HCT116 (cell line): ENCODE data around the gene NR6A1. TPM values are rescaled to one million over a fixed set of nuclear protein-coding genes. Genes with fewer than 3 reads are reported as not detected.

Experiments used
- ATAC-seq: fragments of 200-7000 bp; cut with Tn5 transposase; 2 replicates; pipeline ENCODE4 v1.9.1; 2020; ENCODE audit warnings: mild to moderate bottlenecking, moderate library complexity
- BruUV-seq: library from RNA; stranded (reverse); fragments of 400-500 nt; replicated peaks from 2 replicates; lab custom pipeline; 2021; lab: Mats Ljungman, UMichigan
- CTCF ChIA-PET: fragments of 300-600 bp; sonication (Branson Sonifier 250); formaldehyde crosslinking; loops from one replicate; lab custom pipeline; 2021; ENCODE audit warnings: antibody characterized with exemption; lab: Charles Lee
- POLR2A ChIA-PET: fragments of 300-600, 350-600 bp; sonication (Branson Sonifier 250); formaldehyde crosslinking; loops from one replicate; lab custom pipeline; 2021; ENCODE audit warnings: antibody characterized with exemption; lab: Charles Lee
- RAD21 ChIA-PET, 2 experiments: fragments of 300-600 bp; sonication (Branson Sonifier 250); formaldehyde crosslinking; loops; one replicate each; lab custom pipeline; 2023; ENCODE audit warnings: low total read pairs in 2 of 2; ENCODE audit not compliant: uncharacterized antibody in 2 of 2, unreplicated experiment in 2 of 2, low non-redundant PET in 1 of 2; lab: Charles Lee
- DNase-seq: peaks from one replicate; pipeline ENCODE4 v3.0.0-alpha.2; 2010; ENCODE audit warnings: low read depth, low spot score
- H2AFZ ChIP-seq: fragments of 200-600 bp; shearing (Covaris generic), sonication (generic); 2 replicates; pipeline ENCODE4 v1.6.1; 2017; ENCODE audit warnings: low read depth, mixed run types, mixed read lengths, antibody characterized with exemption, low read length; ENCODE audit not compliant: poor library complexity, severe bottlenecking
- H3K27ac ChIP-seq: 2 replicates; pipeline ENCODE4 v1.5.1; 2012; ENCODE audit warnings: low read depth, low read length
- H3K27me3 ChIP-seq: fragments of 200-600 bp; sonication (generic); 2 replicates; pipeline ENCODE4 v1.6.1; 2016; ENCODE audit warnings: mixed run types, low read length, mixed read lengths; ENCODE audit not compliant: insufficient read depth
- H3K36me3 ChIP-seq, 2 experiments: fragments of 200-500 bp in 1 of 2; fragments of 200-600 bp in 1 of 2; sonication (Bioruptor generic) in 1 of 2; sonication (generic) in 1 of 2; 2 replicates each; pipeline versions ENCODE4 v1.5.1 to v1.6.1; 2014 to 2016; ENCODE audit warnings: low read length in 2 of 2, inconsistent platforms in 1 of 2, mixed read lengths in 1 of 2, mixed run types in 1 of 2; ENCODE audit not compliant: insufficient read depth in 2 of 2, control insufficient read depth in 1 of 2
- H3K4me1 ChIP-seq, 2 experiments: fragments of 200-600 bp in 1 of 2; sonication (generic) in 1 of 2; 2 replicates each; pipeline versions ENCODE4 v1.5.1 to v1.6.1; 2012 to 2017; ENCODE audit warnings: low read length in 2 of 2, inconsistent platforms in 1 of 2, mild to moderate bottlenecking in 1 of 2, mixed read lengths in 1 of 2, mixed run types in 1 of 2, moderate library complexity in 1 of 2; ENCODE audit not compliant: insufficient read depth in 2 of 2, control insufficient read depth in 1 of 2
- H3K4me2 ChIP-seq: fragments of 200-600 bp; sonication (generic); 2 replicates; pipeline ENCODE4 v1.6.1; 2017; ENCODE audit warnings: mixed run types, low read length, mixed read lengths
- H3K4me3 ChIP-seq, 2 experiments: fragments of 200-600 bp in 1 of 2; sonication (generic) in 1 of 2; replicated peaks in 1 of 2; 2 replicates each; pipeline ENCODE4 v1.5.1; 2011 to 2016; ENCODE audit warnings: low read length in 2 of 2, control low read depth in 1 of 2, low read depth in 1 of 2, mild to moderate bottlenecking in 1 of 2, mixed read lengths in 1 of 2, mixed run types in 1 of 2
- H3K79me2 ChIP-seq: fragments of 200-600 bp; sonication (generic); 2 replicates; pipeline ENCODE4 v1.6.1; 2017; ENCODE audit warnings: mild to moderate bottlenecking, mixed run types, low read length, moderate library complexity, mixed read lengths; ENCODE audit not compliant: insufficient read depth
- H3K9ac ChIP-seq: fragments of 200-600 bp; sonication (generic); 2 replicates; pipeline ENCODE4 v1.6.1; 2016; ENCODE audit warnings: low read length, mixed read lengths
- H3K9me2 ChIP-seq: fragments of 200-600 bp; sonication (generic), shearing (Covaris generic); 2 replicates; pipeline ENCODE4 v1.6.1; 2017; ENCODE audit warnings: mixed run types, mild to moderate bottlenecking, moderate library complexity; ENCODE audit not compliant: insufficient read depth
- H3K9me3 ChIP-seq, 2 experiments: fragments of 200-500 bp in 1 of 2; fragments of 200-600 bp in 1 of 2; sonication (Bioruptor generic) in 1 of 2; sonication (generic) in 1 of 2; 2 replicates each; pipeline ENCODE4 v1.6.1; 2014 to 2017; ENCODE audit warnings: low read length in 2 of 2, mixed read lengths in 2 of 2, inconsistent platforms in 1 of 2, low read depth in 1 of 2, mild to moderate bottlenecking in 1 of 2, mixed run types in 1 of 2, moderate library complexity in 1 of 2; ENCODE audit not compliant: control insufficient read depth in 1 of 2, insufficient read depth in 1 of 2
- H4K20me1 ChIP-seq: fragments of 200-600 bp; sonication (generic), shearing (Covaris generic); 2 replicates; pipeline ENCODE4 v1.6.1; 2017; ENCODE audit warnings: mixed run types, mild to moderate bottlenecking, moderate library complexity; ENCODE audit not compliant: insufficient read depth
- ATF3 ChIP-seq: IDR thresholded peaks from 2 replicates; pipeline ENCODE4 v1.6.1; 2012
- CBX3 ChIP-seq: IDR thresholded peaks from 2 replicates; pipeline ENCODE4 v1.6.1; 2012; ENCODE audit warnings: low read depth
- CEBPB ChIP-seq: IDR thresholded peaks from 2 replicates; pipeline ENCODE4 v1.6.1; 2012; ENCODE audit warnings: low read depth
- CTCF ChIP-seq, 3 experiments: fragments of 200-600 bp in 1 of 3; sonication (generic) in 1 of 3; IDR thresholded peaks in 2 of 3; conservative IDR thresholded peaks in 1 of 3; 2 replicates each; pipeline ENCODE4 v1.5.1; 2012 to 2017; ENCODE audit warnings: low read depth in 2 of 3, low read length in 2 of 3, antibody characterized with exemption in 1 of 3, borderline replicate concordance in 1 of 3, control low read depth in 1 of 3, mild to moderate bottlenecking in 1 of 3, mixed read lengths in 1 of 3, mixed run types in 1 of 3, moderate library complexity in 1 of 3; ENCODE audit not compliant: insufficient read depth in 1 of 3
- EGR1 ChIP-seq: IDR thresholded peaks from 2 replicates; pipeline ENCODE4 v1.6.1; 2012; ENCODE audit warnings: low read depth
- ELF1 ChIP-seq: IDR thresholded peaks from 2 replicates; pipeline ENCODE4 v1.6.1; 2012; ENCODE audit warnings: low read depth, borderline replicate concordance
- EZH2phosphoT487 ChIP-seq: fragments of 200-600 bp; IDR thresholded peaks from 2 replicates; pipeline ENCODE4 v1.6.1; 2018; ENCODE audit warnings: antibody characterized with exemption, borderline replicate concordance
- FOSL1 ChIP-seq: IDR thresholded peaks from 2 replicates; pipeline ENCODE4 v1.6.1; 2012; ENCODE audit warnings: low read depth
- JUND ChIP-seq: IDR thresholded peaks from 2 replicates; pipeline ENCODE4 v1.6.1; 2012
- MAX ChIP-seq: IDR thresholded peaks from 2 replicates; pipeline ENCODE4 v1.6.1; 2012
- POLR2A ChIP-seq: IDR thresholded peaks from 2 replicates; pipeline ENCODE4 v1.7.0; 2011; ENCODE audit warnings: borderline replicate concordance; ENCODE audit not compliant: insufficient read depth, insufficient read length; ENCODE audit errors: extremely low read depth
- POLR2AphosphoS5 ChIP-seq: IDR thresholded peaks from 2 replicates; pipeline ENCODE4 v1.6.1; 2011; ENCODE audit warnings: mild to moderate bottlenecking, low read depth, low read length, moderate library complexity
- RAD21 ChIP-seq: IDR thresholded peaks from 2 replicates; pipeline ENCODE4 v1.6.1; 2012; ENCODE audit warnings: low read depth, mild to moderate bottlenecking
- REST ChIP-seq: IDR thresholded peaks from 2 replicates; pipeline ENCODE4 v1.6.1; 2012; ENCODE audit warnings: low read depth
- SIN3A ChIP-seq: IDR thresholded peaks from 2 replicates; pipeline ENCODE4 v1.6.1; 2012; ENCODE audit warnings: low read depth
- SP1 ChIP-seq: IDR thresholded peaks from 2 replicates; pipeline ENCODE4 v1.6.1; 2012; ENCODE audit warnings: low read depth
- SRF ChIP-seq: IDR thresholded peaks from 2 replicates; pipeline ENCODE4 v1.6.1; 2012; ENCODE audit warnings: low read depth
- TCF7L2 ChIP-seq: IDR thresholded peaks from 2 replicates; pipeline ENCODE4 v1.7.0; 2011; ENCODE audit warnings: borderline replicate concordance, inconsistent platforms; ENCODE audit not compliant: insufficient read depth, insufficient read length; ENCODE audit errors: extremely low read depth
- ZBTB33 ChIP-seq: IDR thresholded peaks from 2 replicates; pipeline ENCODE4 v1.6.1; 2011; ENCODE audit warnings: mild to moderate bottlenecking, low read length, moderate library complexity; ENCODE audit not compliant: insufficient replicate concordance; ENCODE audit errors: extremely low read depth
- ZNF274 ChIP-seq: fragments of 200-500 bp; sonication (Bioruptor generic); IDR thresholded peaks from 2 replicates; pipeline ENCODE4 v1.6.1; 2014; ENCODE audit warnings: mild to moderate bottlenecking, low read depth, low read length, inconsistent platforms
- intact Hi-C: fragments of 100-400 bp; cut with micrococcal nuclease; formaldehyde crosslinking; loops from 2 replicates; pipeline ENCODE4 v1.10.0; 2022
- total RNA-seq: library from RNA; stranded (reverse); gene quantifications from one replicate; pipeline ENCODE4 v1.2.1, GENCODE V29; 2021; ENCODE audit not compliant: unreplicated experiment

The NR6A1 gene
- total RNA-seq, 1 experiment from 2014 or later = 9.9 TPM

- ATAC-seq = no peak
- Histone ChIP-seq H3K79me2 (no peaks in the 10 kb centered on the region), H3K4me1 (peaks cover 0 to under 1% of the 10 kb centered on the region in 2 experiments; a peak in 1 of 4 replicates)
Observed at GRCh38 chr9:124471761-124472160, 299.4 kb downstream of the NR6A1 start.

More at GRCh38 chr9:124471761-124472160, 299.4 kb downstream of the NR6A1 start:
- Histone ChIP-seq H3K9me2 (no peaks in the 10 kb centered on the region), H2AFZ (no peak overlapping the region), H3K9ac (no peak overlapping the region), H3K27me3 (no peaks in the 10 kb centered on the region), H4K20me1 (no peaks in the 10 kb centered on the region), H3K4me2 (no peak overlapping the region), H3K4me3 (no peak overlapping the region), H3K9me3 (no peaks in the 10 kb centered on the region), H3K27ac (no peak overlapping the region), H3K36me3 (no peaks in the 10 kb centered on the region)
- ChIA-PET CTCF (no interaction called here), RAD21 (no interaction called here), POLR2A (no interaction called here)
- no peak for DNase-seq
- no peak for TF ChIP-seq SIN3A
- no peak for TF ChIP-seq SRF
- TF ChIP-seq ATF3 = no peak
- TF ChIP-seq FOSL1 = no peak
- no peak for TF ChIP-seq POLR2A
- TF ChIP-seq REST = no peak
- TF ChIP-seq EGR1 = no peak
- TF ChIP-seq CTCF (IDR thresholded peaks at IDR 0.05 in 2 of 3, conservative IDR thresholded peaks at IDR 0.05 in 1 of 3; ENCODE audit: borderline replicate concordance in 1 of 3, insufficient read depth in 1 of 3, low read depth in 2 of 3, low read length in 2 of 3) = no peak
- no peak for TF ChIP-seq MAX
- no peak for TF ChIP-seq JUND
- TF ChIP-seq CEBPB = no peak
- TF ChIP-seq CBX3 = no peak
- TF ChIP-seq TCF7L2 = no peak
- TF ChIP-seq ELF1 = no peak
- no peak for TF ChIP-seq POLR2AphosphoS5
- no peak for TF ChIP-seq ZNF274
- no peak for TF ChIP-seq SP1
- TF ChIP-seq RAD21 = no peak
- TF ChIP-seq ZBTB33 = no peak
- TF ChIP-seq EZH2phosphoT487 = no peak
- BruUV-seq = no TSS peak
- intact Hi-C loops = no loop called here
